ENCODE measurements around the gene MORC2. TPM values are rescaled to one million over a fixed set of nuclear protein-coding genes. Genes with fewer than 3 reads are reported as not detected.

MORC2 gene
- total and polyA plus RNA-seq, 2 of the 13 experiments (the other 11 are each of a cell fraction or from before 2014, with no cell fraction given), result 11.9 to 18.3 TPM

DNA sequence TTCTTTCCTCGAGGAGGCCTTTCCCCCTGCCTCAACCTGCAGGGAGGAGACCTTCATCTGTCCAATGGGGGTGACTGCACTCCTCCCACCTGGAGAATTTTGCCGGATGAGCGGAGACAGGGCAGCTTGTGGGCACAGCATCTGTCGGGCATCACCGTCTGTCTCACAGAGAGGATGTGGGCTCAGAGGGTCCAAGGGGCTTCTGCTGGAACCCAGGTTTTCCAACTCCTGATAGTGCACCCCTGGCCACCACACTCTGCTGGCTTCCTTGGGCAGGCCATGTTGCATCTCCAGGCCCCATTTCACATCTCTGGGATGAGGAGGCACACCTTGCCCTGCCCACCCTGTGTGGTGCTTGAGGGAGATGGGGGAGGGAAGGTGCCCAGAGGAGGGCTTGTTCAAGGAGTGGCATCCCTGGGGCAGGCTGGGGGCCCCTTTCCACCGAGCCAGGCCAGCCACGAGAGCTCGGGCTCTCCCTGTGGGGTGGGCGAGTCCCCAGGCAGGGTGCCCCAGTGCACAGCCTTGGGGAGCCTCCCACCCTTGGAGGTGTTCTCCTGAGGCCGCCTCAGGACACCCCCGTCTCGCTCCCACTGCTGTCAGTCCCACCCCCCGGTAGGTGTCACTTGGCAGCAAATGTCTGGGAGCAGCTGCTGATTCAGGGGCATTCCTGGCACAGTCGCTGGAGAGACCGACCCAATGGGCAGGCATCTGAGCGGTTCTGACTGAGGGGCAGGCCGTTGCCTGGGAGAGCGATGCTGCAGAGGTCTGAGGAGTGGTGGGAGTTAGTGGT is 84.2 kb downstream of the MORC2 start (continued):
- TF ChIP-seq ADNP (CRISPR knock-in tag; IDR thresholded peaks at IDR 0.05) (no peak), ARHGAP35 (CRISPR knock-in tag; IDR thresholded peaks at IDR 0.05; ENCODE audit: borderline replicate concordance) (no peak), ZNF720 (CRISPR knock-in tag; IDR thresholded peaks at IDR 0.05) (no peak), ZNF496 (CRISPR knock-in tag; IDR thresholded peaks at IDR 0.05; ENCODE audit: insufficient replicate concordance) (no peak), ZNF484 (CRISPR knock-in tag; IDR thresholded peaks at IDR 0.05; ENCODE audit: borderline replicate concordance, low read depth) (no peak), FLYWCH1 (CRISPR knock-in tag; IDR thresholded peaks at IDR 0.05) (no peak), ZNF704 (CRISPR knock-in tag; IDR thresholded peaks at IDR 0.05; ENCODE audit: borderline replicate concordance) (no peak), TFDP1 (CRISPR knock-in tag; IDR thresholded peaks at IDR 0.05; ENCODE audit: borderline replicate concordance) (no peak)
- TF ChIP-seq, protein P1, sequence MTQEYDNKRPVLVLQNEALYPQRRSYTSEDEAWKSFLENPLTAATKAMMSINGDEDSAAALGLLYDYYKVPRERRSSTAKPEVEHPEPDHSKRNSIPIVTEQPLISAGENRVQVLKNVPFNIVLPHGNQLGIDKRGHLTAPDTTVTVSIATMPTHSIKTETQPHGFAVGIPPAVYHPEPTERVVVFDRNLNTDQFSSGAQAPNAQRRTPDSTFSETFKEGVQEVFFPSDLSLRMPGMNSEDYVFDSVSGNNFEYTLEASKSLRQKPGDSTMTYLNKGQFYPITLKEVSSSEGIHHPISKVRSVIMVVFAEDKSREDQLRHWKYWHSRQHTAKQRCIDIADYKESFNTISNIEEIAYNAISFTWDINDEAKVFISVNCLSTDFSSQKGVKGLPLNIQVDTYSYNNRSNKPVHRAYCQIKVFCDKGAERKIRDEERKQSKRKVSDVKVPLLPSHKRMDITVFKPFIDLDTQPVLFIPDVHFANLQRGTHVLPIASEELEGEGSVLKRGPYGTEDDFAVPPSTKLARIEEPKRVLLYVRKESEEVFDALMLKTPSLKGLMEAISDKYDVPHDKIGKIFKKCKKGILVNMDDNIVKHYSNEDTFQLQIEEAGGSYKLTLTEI (CRISPR knock-in tag; conservative IDR thresholded peaks at IDR 0.05), result no peak

Measured in HepG2 (cell line).